SK-N-MC (cell line): Measurements from ENCODE around the gene NEURL4.

Source experiments
- EZH2 ChIP-seq: fragments of 200-600 bp; sonication (generic); IDR thresholded peaks from one replicate; pipeline ENCODE4 v1.6.1; 2017; ENCODE audit warnings: antibody characterized with exemption
- FOXP2 ChIP-seq: optimal IDR thresholded peaks from 2 replicates; pipeline ENCODE3; 2011; ENCODE audit warnings: mild to moderate bottlenecking, moderate library complexity; ENCODE audit not compliant: insufficient read depth; ENCODE audit errors: extremely low read length, control extremely low read depth
- POLR2AphosphoS5 ChIP-seq: IDR thresholded peaks from 2 replicates; pipeline ENCODE4 v1.6.1; 2012; ENCODE audit warnings: mild to moderate bottlenecking, low read depth, low read length, borderline replicate concordance

GRCh38 chr17:7289256-7290032 is 39.7 kb downstream of the NEURL4 start:
- TF ChIP-seq FOXP2 (no peak), EZH2 (no peak), POLR2AphosphoS5 (no peak)
